GM12891 (cell line): Measurements from ENCODE around the gene ABTB2.

ENCODE experiments used
- POLR2A ChIP-seq: IDR thresholded peaks from 2 replicates; pipeline ENCODE4 v1.6.1; 2011; ENCODE audit warnings: low read depth, low read length, control low read depth
- POLR2AphosphoS5 ChIP-seq: IDR thresholded peaks from 2 replicates; pipeline ENCODE4 v1.6.1; 2011; ENCODE audit warnings: low read depth, low read length, control low read depth
- POU2F2 ChIP-seq: IDR thresholded peaks from 2 replicates; pipeline ENCODE4 v1.6.1; 2011; ENCODE audit warnings: low read depth, mild to moderate bottlenecking, control low read depth, low read length, moderate library complexity
- TAF1 ChIP-seq: IDR thresholded peaks from 2 replicates; pipeline ENCODE4 v1.6.1; 2011; ENCODE audit warnings: low read depth, low read length, control low read depth

- TF ChIP-seq POU2F2 (no peak), TAF1 (no peak), POLR2A (no peak), POLR2AphosphoS5 (no peak)
Measured at GRCh38 chr11:34345540-34345876, 12.3 kb downstream of the ABTB2 start.
